Measurements from ENCODE around the gene OAS1. TPM values are rescaled to one million over a fixed set of nuclear protein-coding genes. Genes with fewer than 3 reads are reported as not detected.

Gene OAS1
- 1 to 10 TPM; 2.8 to 4.7 TPM for total RNA-seq

DNA sequence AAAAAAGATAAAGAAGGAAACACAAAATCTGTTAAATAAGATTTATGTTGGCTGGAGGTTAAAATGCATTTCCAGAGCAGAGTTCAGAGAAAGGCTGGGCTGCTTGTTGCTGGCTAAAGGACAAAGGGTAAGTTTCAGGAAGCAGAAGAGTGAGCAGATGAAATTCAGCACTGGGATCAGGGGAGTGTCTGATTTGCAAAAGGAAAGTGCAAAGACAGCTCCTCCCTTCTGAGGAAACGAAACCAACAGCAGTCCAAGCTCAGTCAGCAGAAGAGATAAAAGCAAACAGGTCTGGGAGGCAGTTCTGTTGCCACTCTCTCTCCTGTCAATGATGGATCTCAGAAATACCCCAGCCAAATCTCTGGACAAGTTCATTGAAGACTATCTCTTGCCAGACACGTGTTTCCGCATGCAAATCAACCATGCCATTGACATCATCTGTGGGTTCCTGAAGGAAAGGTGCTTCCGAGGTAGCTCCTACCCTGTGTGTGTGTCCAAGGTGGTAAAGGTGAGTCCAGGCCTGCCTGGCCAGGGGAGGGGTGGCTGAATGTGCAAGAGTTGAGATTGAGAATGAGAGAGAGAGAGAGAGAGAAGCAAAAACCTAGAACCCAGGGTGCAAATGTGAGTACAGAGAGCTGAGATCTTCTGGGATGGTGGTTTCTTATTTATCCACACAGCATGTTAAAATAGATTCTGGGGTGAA is at the start of gene OAS1:
OAS1 (plus strand) TSS at position 251 of the 703 bp plus-strand sequence; CDS start at position 329, 78 bp downstream.
- ATAC-seq: peak; percentile 85 to 86
- Mint-ChIP-seq H3K27me3 (no peaks in the 10 kb centered on the region), H3K36me3 (peaks cover 4% of the 10 kb centered on the region), H3K4me1 (ENCODE audit: low read depth in 2 of 2) (peaks cover 42 to 46% of the 10 kb centered on the region in 2 donors), H3K9me3 (no peaks in the 10 kb centered on the region), H3K4me3 (peak within 1 kb of the TSS; percentile 99), H3K27ac (peak within 1 kb of the TSS; percentile 77 to 82)
- no peak for DNase-seq (ENCODE audit: low spot score)

DNA sequence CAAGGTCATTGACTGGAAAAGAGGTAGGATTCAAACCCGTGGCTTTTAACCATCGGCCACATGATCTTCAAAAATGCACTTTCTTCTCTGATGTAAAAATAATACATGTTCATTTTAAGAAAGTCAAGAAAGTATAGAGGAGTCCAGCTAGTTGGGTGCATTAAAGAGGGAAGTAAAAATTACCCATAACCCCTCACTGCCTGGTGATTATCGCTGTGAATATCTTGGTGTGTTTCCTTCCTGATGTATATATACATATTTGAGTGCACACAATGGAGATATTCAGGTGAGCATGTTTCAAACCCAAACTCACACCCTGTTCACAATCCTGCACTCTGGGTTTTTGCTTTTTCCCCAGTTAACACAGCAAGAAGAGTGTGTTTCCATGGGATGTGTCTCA is 47.5 kb upstream of the OAS1 start:
- ATAC-seq (no peak), DNase-seq (ENCODE audit: low spot score) (no peak)
- H3K9me3 Mint-ChIP-seq: no peaks in the 10 kb centered on the region
- H3K4me3 Mint-ChIP-seq: no peak overlapping the region
- peaks cover 14% of the 10 kb centered on the region in 2 donors for H3K27me3 Mint-ChIP-seq
- H3K27ac Mint-ChIP-seq: no peak overlapping the region
- H3K4me1 Mint-ChIP-seq (ENCODE audit: low read depth in 2 of 2): no peaks in the 10 kb centered on the region
- no peaks in the 10 kb centered on the region for H3K36me3 Mint-ChIP-seq

- no peaks in the 10 kb centered on the region for H3K36me3 Mint-ChIP-seq
- peaks cover 14 to 21% of the 10 kb centered on the region in 2 donors for H3K27me3 Mint-ChIP-seq
- H3K4me1 Mint-ChIP-seq (ENCODE audit: low read depth in 2 of 2): no peaks in the 10 kb centered on the region
- no peak overlapping the region for H3K4me3 Mint-ChIP-seq
- ATAC-seq (no peak), DNase-seq (ENCODE audit: low spot score) (no peak)
- H3K27ac Mint-ChIP-seq: no peak overlapping the region
- no peaks in the 10 kb centered on the region for H3K9me3 Mint-ChIP-seq
These were observed 46.6 kb upstream of the OAS1 start for GRCh38 chr12:112860181-112860580.

GRCh38 chr12:112861284-112861683 is 45.5 kb upstream of the OAS1 start:
- no peaks in the 10 kb centered on the region for H3K9me3 Mint-ChIP-seq
- H3K4me3 Mint-ChIP-seq: no peak overlapping the region
- no peak overlapping the region for H3K27ac Mint-ChIP-seq
- H3K4me1 Mint-ChIP-seq (ENCODE audit: low read depth in 2 of 2): no peaks in the 10 kb centered on the region
- H3K36me3 Mint-ChIP-seq: no peaks in the 10 kb centered on the region
- DNase-seq (ENCODE audit: low spot score): no peak
- no peak for ATAC-seq
- H3K27me3 Mint-ChIP-seq: peaks cover 6 to 16% of the 10 kb centered on the region in 2 donors

DNA sequence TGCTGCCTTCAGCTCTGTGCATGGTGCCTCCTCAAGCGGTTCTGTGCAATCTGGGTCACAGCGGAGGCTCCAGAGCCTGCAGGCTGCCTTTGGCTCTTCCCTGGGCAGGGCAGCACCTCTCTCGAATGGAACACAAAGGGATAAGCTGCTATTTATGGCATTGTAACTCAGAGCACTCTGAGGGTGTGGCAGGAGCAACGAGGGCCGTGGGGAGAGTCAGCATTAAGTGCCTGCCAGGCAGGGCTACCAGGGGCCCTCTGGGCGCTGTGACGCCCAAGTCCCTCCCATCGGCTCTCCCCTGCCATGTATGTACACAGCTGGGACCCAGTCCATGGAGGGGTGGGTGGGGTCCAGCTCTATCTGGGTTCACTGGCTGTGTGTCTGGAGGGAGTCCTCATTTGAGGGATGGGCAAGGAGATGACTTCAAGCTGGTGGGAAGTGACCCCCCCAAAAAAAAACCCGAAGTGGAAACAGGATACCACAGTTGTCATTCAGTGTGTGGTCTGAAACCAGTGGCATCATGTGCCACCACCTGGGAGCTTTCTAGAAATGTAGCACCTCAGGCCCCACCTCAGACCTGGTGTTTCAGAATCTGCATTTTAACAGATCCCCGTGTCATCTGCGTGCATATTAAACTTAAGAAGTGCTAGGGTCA is 44.0 kb upstream of the OAS1 start:
- no peak overlapping the region for H3K27ac Mint-ChIP-seq
- H3K4me1 Mint-ChIP-seq (ENCODE audit: low read depth in 2 of 2): no peaks in the 10 kb centered on the region
- no peaks in the 10 kb centered on the region for H3K9me3 Mint-ChIP-seq
- H3K27me3 Mint-ChIP-seq: peaks cover 15 to 20% of the 10 kb centered on the region in 2 donors
- DNase-seq (ENCODE audit: low spot score): no peak
- no peak overlapping the region for H3K4me3 Mint-ChIP-seq
- ATAC-seq: no peak
- H3K36me3 Mint-ChIP-seq: no peaks in the 10 kb centered on the region

DNA sequence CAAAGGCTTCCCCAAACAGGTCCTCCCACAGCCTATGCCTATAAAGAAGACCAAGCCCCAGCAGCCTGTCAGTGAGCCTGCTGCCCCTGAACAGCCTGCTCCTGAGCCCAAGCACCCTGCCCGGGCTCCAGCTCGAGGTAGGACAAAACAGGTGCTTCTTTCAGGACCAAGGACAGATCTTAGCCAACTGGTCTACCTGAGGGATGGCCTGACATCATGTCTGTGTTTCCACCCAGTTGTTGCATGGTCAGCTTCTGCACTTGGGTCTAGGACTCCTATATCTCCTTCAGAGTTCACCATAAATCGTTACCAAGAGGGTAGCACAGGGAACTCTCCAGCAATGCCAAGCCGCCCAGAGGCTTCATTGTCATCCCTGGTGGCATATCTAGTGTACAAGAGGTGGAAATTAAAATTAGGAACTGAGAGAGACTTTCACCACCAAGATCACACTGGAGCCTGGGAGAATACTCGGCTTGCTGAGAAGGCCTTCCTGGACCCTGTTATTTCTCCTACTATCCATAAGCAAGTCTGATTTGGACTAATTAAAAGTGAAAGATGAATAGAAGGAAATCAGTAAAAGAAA is 38.2 kb upstream of the OAS1 start:
- no peaks in the 10 kb centered on the region for H3K4me1 Mint-ChIP-seq (ENCODE audit: low read depth in 2 of 2)
- H3K9me3 Mint-ChIP-seq: no peaks in the 10 kb centered on the region
- H3K27ac Mint-ChIP-seq: no peak overlapping the region
- H3K4me3 Mint-ChIP-seq: no peak overlapping the region
- ATAC-seq (peak in 1 of 2 donors; percentile 8), DNase-seq (ENCODE audit: low spot score) (no peak)
- peaks cover 42 to 51% of the 10 kb centered on the region in 2 donors for H3K27me3 Mint-ChIP-seq
- H3K36me3 Mint-ChIP-seq: no peaks in the 10 kb centered on the region

DNA sequence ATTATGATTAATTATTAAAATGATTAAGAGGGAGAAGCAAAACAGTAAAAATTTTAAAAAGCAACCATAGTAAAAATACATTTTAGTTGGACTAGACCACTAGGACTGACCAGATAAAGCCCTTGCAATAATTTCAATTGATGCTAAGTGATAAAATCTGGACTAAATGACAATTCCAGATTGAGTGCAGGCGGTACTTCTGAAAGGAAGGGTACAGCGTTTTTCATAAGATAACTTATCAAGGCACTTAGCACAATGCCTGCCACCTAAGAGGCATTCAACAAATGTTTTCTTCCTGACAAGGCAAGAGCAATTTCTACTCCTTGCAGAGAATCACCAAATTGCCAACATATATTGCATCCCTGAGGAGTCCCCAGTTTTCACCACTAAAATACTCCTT is 37.7 kb upstream of the OAS1 start:
- Mint-ChIP-seq H3K4me1 (ENCODE audit: low read depth in 2 of 2) (no peaks in the 10 kb centered on the region), H3K4me3 (no peak overlapping the region), H3K9me3 (no peaks in the 10 kb centered on the region), H3K27me3 (peaks cover 44 to 55% of the 10 kb centered on the region in 2 donors), H3K27ac (no peak overlapping the region), H3K36me3 (no peaks in the 10 kb centered on the region)
- no peak for DNase-seq (ENCODE audit: low spot score)
- ATAC-seq: no peak

GRCh38 chr12:112869778-112870177 is 37.0 kb upstream of the OAS1 start:
- no peaks in the 10 kb centered on the region for H3K4me1 Mint-ChIP-seq (ENCODE audit: low read depth in 2 of 2)
- H3K9me3 Mint-ChIP-seq: no peaks in the 10 kb centered on the region
- ATAC-seq: no peak
- H3K4me3 Mint-ChIP-seq: no peak overlapping the region
- H3K27ac Mint-ChIP-seq: no peak overlapping the region
- peaks cover 41 to 59% of the 10 kb centered on the region in 2 donors for H3K27me3 Mint-ChIP-seq
- DNase-seq (ENCODE audit: low spot score): no peak
- H3K36me3 Mint-ChIP-seq: no peaks in the 10 kb centered on the region

DNA sequence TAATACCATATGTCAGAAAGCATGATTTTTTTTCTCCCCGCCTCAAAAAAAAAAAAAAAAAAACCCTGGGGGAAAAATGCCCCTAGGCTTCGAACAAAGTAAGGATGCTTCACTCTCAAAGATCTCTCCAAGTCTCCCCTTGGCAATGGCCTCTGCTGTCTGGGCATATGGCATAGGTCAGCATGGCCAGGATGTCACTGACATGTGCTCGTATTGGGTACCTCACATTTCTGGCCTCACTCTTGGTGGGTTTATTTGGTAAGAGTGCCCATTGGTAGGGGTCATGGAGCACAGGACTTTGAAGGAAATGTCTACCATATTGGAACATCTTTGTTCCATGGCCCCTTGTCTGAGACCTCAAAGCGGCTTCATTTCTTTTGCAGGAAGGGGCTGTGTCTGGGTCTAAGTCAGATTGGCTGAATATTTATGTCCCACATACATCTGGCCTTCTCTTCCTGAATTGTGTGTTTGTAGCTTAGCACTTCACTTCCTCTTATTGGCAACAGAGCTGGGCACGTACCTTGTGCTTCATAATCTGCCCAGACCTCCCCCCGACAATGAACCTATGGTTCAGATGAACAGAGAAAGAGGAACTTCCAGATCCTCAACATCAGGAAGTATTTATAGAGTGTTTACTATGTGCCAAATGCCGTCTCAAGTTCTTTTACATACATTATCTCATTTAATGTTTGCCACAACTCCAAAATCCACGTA is 36.3 kb upstream of the OAS1 start:
- Mint-ChIP-seq H3K4me1 (ENCODE audit: low read depth in 2 of 2) (no peaks in the 10 kb centered on the region), H3K27ac (no peak overlapping the region), H3K27me3 (peaks cover 39 to 61% of the 10 kb centered on the region in 2 donors), H3K9me3 (no peaks in the 10 kb centered on the region), H3K4me3 (no peak overlapping the region), H3K36me3 (no peaks in the 10 kb centered on the region)
- DNase-seq (ENCODE audit: low spot score): no peak
- ATAC-seq: no peak

GRCh38 chr12:112875608-112876007 is 31.2 kb upstream of the OAS1 start:
- Mint-ChIP-seq H3K27me3 (peaks cover 38 to 40% of the 10 kb centered on the region in 2 donors), H3K36me3 (no peaks in the 10 kb centered on the region), H3K4me1 (ENCODE audit: low read depth in 2 of 2) (no peaks in the 10 kb centered on the region), H3K4me3 (no peak overlapping the region), H3K9me3 (no peaks in the 10 kb centered on the region), H3K27ac (no peak overlapping the region)
- ATAC-seq: no peak
- no peak for DNase-seq (ENCODE audit: low spot score)

DNA sequence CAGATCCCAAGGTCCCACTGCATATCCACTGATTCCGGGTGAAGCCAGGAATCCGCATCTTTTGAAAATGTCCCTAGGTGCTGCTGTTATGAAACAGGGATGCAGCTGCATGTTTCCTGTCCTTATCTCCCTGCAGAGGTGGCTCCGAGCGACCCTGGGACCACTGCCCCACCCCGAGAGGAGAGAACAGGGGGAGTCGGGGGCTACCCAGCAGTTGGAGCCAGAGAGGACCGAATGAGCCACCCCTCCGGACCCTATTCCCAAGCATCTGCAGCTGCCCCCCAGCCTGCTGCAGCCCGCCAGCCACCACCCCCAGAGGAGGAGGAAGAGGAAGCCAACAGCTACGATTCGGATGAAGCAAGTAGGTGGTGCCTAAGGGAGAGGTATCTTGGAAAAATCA is 30.3 kb upstream of the OAS1 start:
- Mint-ChIP-seq H3K36me3 (no peaks in the 10 kb centered on the region), H3K9me3 (no peaks in the 10 kb centered on the region), H3K27ac (no peak overlapping the region), H3K4me3 (no peak overlapping the region), H3K4me1 (ENCODE audit: low read depth in 2 of 2) (no peaks in the 10 kb centered on the region), H3K27me3 (peaks cover 29 to 37% of the 10 kb centered on the region in 2 donors)
- DNase-seq (ENCODE audit: low spot score) (no peak), ATAC-seq (no peak)

GRCh38 chr12:112877006-112877405 is 29.8 kb upstream of the OAS1 start:
- DNase-seq (ENCODE audit: low spot score): no peak
- Mint-ChIP-seq H3K27ac (no peak overlapping the region), H3K27me3 (peaks cover 29 to 36% of the 10 kb centered on the region in 2 donors), H3K4me3 (no peak overlapping the region), H3K9me3 (no peaks in the 10 kb centered on the region), H3K4me1 (ENCODE audit: low read depth in 2 of 2) (no peaks in the 10 kb centered on the region), H3K36me3 (no peaks in the 10 kb centered on the region)
- no peak for ATAC-seq

- Mint-ChIP-seq H3K4me1 (ENCODE audit: low read depth in 2 of 2) (no peaks in the 10 kb centered on the region), H3K27ac (no peak overlapping the region), H3K9me3 (no peaks in the 10 kb centered on the region), H3K36me3 (no peaks in the 10 kb centered on the region), H3K27me3 (peaks cover 26% of the 10 kb centered on the region in 2 donors), H3K4me3 (no peak overlapping the region)
- no peak for DNase-seq (ENCODE audit: low spot score)
- ATAC-seq: no peak
These were observed 28.3 kb upstream of the OAS1 start for GRCh38 chr12:112878488-112878887.
